HL-60 (cell line): ENCODE results near the gene TSPAN1.
"Not testable (repeated sequence)": the region's sequence is repeated elsewhere in the genome, so short reads cannot be mapped to it uniquely, and the experiment has no call there.

Experiments
- DNase-seq, 2 experiments: peaks; one replicate each; pipeline ENCODE4 v3.0.0-alpha.2; 2010 to 2020; ENCODE audit warnings: low read depth in 1 of 2, low spot score in 1 of 2
- H3K27ac ChIP-seq: fragments of 250-450 bp; sonication (Bioruptor Pico); replicated peaks from 2 replicates; pipeline ENCODE4 v1.5.1; 2020; ENCODE audit warnings: mild to moderate bottlenecking, moderate library complexity
- H3K27me3 ChIP-seq: fragments of 250-450 bp; sonication (Bioruptor Pico); 2 replicates; pipeline ENCODE4 v1.5.1; 2021; ENCODE audit warnings: mild to moderate bottlenecking, moderate library complexity; ENCODE audit not compliant: insufficient read depth, poor library complexity, severe bottlenecking
- H3K4me3 ChIP-seq: replicated peaks from 2 replicates; pipeline ENCODE4 v1.5.1; 2011; ENCODE audit warnings: mild to moderate bottlenecking, control low read depth, low read length; ENCODE audit not compliant: insufficient read depth
- GABPA ChIP-seq: IDR thresholded peaks from 2 replicates; pipeline ENCODE4 v1.6.1; 2012; ENCODE audit warnings: low read depth
- POLR2AphosphoS5 ChIP-seq: IDR thresholded peaks from 2 replicates; pipeline ENCODE4 v1.6.1; 2012; ENCODE audit warnings: low read depth
- REST ChIP-seq: IDR thresholded peaks from 2 replicates; pipeline ENCODE4 v1.6.1; 2012; ENCODE audit warnings: low read depth; ENCODE audit not compliant: insufficient replicate concordance
- SPI1 ChIP-seq: IDR thresholded peaks from 2 replicates; pipeline ENCODE4 v1.6.1; 2012; ENCODE audit warnings: low read depth, mild to moderate bottlenecking, borderline replicate concordance
- TF ChIP-seq, protein P1 (sequence below): IDR thresholded peaks from one replicate; pipeline ENCODE4 v1.5.1; 2011; ENCODE audit warnings: low read length, control low read depth, inconsistent platforms; ENCODE audit not compliant: insufficient read depth

TSPAN1 gene

DNA sequence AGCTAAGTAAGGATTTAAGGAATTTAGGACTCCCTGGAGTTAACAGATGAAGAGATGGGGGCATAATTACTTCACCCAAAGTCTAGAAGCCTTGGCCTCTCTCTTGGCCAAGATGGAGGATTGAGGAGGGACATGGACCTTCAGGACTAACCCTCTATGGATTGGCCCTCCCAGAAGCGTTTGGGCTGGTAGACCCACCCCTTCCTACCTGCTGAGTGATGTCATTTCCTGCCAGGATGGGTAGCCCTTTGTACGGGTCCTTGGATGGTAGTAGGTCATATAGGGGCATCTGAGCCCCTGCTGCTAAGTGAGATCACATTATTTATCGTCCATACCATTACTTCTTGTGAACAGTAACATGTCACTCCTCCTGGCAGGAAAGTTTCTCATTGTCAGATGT, 45.9 kb downstream of the TSPAN1 start:
- no peak for DNase-seq
- no peak overlapping the region for H3K4me3 ChIP-seq
- peaks cover 2% of the 10 kb centered on the region for H3K27me3 ChIP-seq
- no peak overlapping the region for H3K27ac ChIP-seq
- TF ChIP-seq SPI1, result no peak
- TF ChIP-seq POLR2AphosphoS5, result no peak
- TF ChIP-seq, protein P1, sequence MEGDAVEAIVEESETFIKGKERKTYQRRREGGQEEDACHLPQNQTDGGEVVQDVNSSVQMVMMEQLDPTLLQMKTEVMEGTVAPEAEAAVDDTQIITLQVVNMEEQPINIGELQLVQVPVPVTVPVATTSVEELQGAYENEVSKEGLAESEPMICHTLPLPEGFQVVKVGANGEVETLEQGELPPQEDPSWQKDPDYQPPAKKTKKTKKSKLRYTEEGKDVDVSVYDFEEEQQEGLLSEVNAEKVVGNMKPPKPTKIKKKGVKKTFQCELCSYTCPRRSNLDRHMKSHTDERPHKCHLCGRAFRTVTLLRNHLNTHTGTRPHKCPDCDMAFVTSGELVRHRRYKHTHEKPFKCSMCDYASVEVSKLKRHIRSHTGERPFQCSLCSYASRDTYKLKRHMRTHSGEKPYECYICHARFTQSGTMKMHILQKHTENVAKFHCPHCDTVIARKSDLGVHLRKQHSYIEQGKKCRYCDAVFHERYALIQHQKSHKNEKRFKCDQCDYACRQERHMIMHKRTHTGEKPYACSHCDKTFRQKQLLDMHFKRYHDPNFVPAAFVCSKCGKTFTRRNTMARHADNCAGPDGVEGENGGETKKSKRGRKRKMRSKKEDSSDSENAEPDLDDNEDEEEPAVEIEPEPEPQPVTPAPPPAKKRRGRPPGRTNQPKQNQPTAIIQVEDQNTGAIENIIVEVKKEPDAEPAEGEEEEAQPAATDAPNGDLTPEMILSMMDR, result no peak
- TF ChIP-seq REST, result no peak
- TF ChIP-seq GABPA, result no peak

DNA sequence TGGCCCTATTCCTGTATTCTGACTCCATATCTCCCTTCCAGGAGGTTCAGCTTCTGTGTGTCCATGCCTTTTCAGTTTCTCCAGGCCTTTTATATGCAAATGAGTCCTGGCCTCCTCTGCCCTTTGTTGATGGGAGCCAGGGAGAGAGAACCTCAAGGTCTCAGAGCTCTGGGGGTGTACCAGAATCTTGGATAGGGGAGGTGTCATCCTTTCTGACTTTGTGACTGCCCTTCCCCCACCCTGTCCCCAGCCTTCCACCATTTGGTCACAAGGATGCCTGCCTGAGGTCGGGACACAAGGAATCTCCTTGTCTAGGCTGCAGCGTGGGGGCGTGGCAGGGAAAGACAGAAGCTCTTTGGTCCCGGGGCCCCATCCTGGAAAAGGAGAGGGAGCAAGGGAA, 46.9 kb downstream of the TSPAN1 start:
- TF ChIP-seq REST (no peak), POLR2AphosphoS5 (no peak), SPI1 (no peak), GABPA (no peak)
- TF ChIP-seq, protein P1, result no peak

DNA sequence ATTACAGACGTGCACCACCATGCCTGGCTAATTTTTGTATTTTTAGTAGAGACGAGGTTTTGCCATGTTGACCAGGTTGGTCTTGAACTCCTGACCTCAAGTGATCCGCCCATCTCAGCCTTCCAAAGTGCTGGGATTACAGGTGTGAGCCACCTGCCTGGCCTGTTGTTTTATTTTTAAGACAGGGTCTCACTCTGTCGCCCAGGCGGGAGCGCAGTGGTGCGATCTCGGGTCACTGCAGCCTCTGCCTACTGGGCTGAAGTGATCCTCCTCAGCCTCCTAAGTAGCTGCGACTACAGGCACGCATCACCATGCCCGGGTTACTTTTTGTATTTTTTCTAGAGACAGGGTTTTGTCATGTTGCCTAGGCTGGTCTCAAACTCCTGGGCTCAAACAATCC, 48.2 kb downstream of the TSPAN1 start:
- not testable (repeated sequence) for H3K27ac ChIP-seq, DNase-seq, H3K4me3 ChIP-seq

More for the DNA sequence above, 46.9 kb downstream of the TSPAN1 start:
- Histone ChIP-seq H3K4me3 (no peak overlapping the region), H3K27ac (no peak overlapping the region), H3K27me3 (peaks cover 2% of the 10 kb centered on the region)
- no peak for DNase-seq

DNA sequence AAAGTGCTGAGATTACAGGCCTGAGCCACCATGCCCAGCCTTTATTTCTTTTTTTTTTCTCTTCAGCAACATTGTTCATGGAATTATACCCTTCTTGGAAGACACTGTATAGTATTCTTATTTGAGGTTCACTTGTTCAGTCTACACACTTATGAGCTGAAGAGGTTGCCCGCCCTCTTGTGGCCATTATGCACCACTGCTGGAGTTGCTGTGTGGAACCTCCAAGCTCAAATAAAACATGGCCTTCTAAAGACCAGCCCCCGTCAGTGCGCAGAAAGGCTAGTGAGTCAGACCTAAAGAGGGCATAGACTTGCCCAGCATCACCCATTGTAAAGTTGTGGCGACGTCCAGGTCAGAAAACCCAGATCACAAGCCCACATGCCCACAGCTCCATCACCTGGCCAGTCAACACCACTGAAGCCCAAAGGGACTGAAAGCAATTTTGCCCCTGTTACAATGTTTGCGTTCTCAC, 48.6 kb downstream of the TSPAN1 start:
- TF ChIP-seq, protein P1, result peak; percentile 97
- TF ChIP-seq POLR2AphosphoS5 (no peak), GABPA (no peak), SPI1 (no peak)

More for the DNA sequence above, 48.2 kb downstream of the TSPAN1 start:
- not testable (repeated sequence) for H3K27me3 ChIP-seq

More for the DNA sequence above, 48.6 kb downstream of the TSPAN1 start:
- Histone ChIP-seq H3K27me3 (no peaks in the 10 kb centered on the region), H3K27ac (no peak overlapping the region), H3K4me3 (no peak overlapping the region)
- DNase-seq, result peak; percentile 48 to 71
